Activated CD8-positive, alpha-beta memory T cell treated with anti-CD3 and anti-CD28 coated beads for 36 hours (primary cell): Measurements from ENCODE around the gene USP2. TPM values are rescaled to one million over a fixed set of nuclear protein-coding genes. Genes with fewer than 3 reads are reported as not detected.

ENCODE experiments used
- CTCF ChIA-PET: fragments of 350-600 bp; sonication (Branson Sonifier 250); formaldehyde crosslinking; loops from one replicate; lab custom pipeline; 2021; ENCODE audit warnings: antibody characterized with exemption; lab: Charles Lee
- POLR2A ChIA-PET: fragments of 350-600 bp; sonication (Branson Sonifier 250); formaldehyde crosslinking; loops from one replicate; lab custom pipeline; 2021; ENCODE audit warnings: antibody characterized with exemption; lab: Charles Lee
- total RNA-seq, 2 experiments: library from RNA; stranded (reverse); gene quantifications; one replicate each; pipeline ENCODE4 v1.2.3, GENCODE V29; 2021

The USP2 gene
- total RNA-seq, 2 experiments from 2014 or later: 0.44 to 1.1 TPM

GRCh38 chr11:119356349-119357031 is 25.0 kb downstream of the USP2 start:
- ChIA-PET POLR2A (no interaction called here), CTCF (interaction anchor here (0.7 to 4.7 kb wide), 28 partner anchors 8 to 373 kb away, joined by 3 to 58 read pairs (median 4); partner anchors contain the start of genes C1QTNF5, CBL, RNF26 and USP2)

GRCh38 chr11:119355091-119355843 is 26.2 kb downstream of the USP2 start:
- POLR2A ChIA-PET: no interaction called here
- CTCF ChIA-PET: interaction anchor here (0.6 to 4.7 kb wide), 19 partner anchors 9 to 374 kb away, joined by 3 to 58 read pairs (median 9); partner anchors contain the start of genes C1QTNF5, RNF26 and USP2

DNA sequence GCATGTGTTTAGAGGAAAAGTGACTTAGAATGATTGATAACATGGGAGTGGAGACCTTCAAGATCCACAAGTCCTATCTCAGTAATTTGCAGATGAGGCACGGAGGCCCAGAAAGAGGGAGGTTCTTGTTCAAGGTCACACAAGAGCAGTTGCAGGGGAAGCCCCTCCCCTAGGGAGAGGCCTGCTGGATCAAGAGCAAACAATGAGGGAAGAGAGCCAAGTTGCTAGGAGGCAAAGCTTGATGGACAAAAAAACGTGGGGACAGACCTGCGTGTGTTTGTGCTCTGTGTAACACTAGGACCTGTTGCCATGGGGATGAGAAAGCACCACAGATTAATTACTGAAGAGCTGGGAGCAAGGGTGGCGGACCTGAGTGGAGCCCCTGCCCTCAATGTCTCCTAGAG is 28.6 kb downstream of the USP2 start:
- POLR2A ChIA-PET: no interaction called here
- CTCF ChIA-PET: interaction anchor here (0.7 to 2.1 kb wide), 2 partner anchors 9 to 122 kb away, joined by 3 to 11 read pairs; no protein-coding TSS in a partner anchor

DNA sequence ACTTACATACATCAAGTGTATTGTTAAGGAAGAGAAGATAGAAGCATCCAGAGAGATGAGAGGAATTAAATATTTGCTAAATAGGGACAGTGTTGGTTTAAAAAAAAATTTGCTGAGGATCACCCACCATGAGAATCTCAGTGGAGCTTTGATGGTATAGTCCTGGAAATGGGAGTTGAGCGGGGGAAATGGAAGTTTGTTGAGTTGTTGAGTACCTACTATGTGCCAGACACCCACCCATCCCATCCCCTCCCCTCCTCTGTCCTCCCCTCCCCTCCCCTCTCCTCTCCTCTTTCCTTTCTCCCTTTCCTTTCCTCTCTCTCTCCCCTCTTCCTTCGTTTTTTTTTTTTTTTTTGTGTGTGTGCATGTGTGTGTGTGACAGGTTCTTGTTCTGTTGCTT is 30.3 kb downstream of the USP2 start:
- POLR2A ChIA-PET: no interaction called here
- CTCF ChIA-PET: interaction anchor here (1.0 to 1.4 kb wide), 2 partner anchors 11 to 28 kb away, joined by 3 to 4 read pairs; no protein-coding TSS in a partner anchor

GRCh38 chr11:119350302-119350701 is 31.2 kb downstream of the USP2 start:
- ChIA-PET POLR2A (no interaction called here), CTCF (interaction anchor here (1.0 to 1.4 kb wide), 2 partner anchors 10 to 27 kb away, joined by 3 to 4 read pairs; no protein-coding TSS in a partner anchor)

- ChIA-PET CTCF (interaction anchor here (1.0 to 1.7 kb wide), 2 partner anchors 8 to 10 kb away, joined by 3 to 6 read pairs; no protein-coding TSS in a partner anchor), POLR2A (no interaction called here)
Measured at GRCh38 chr11:119347940-119348605, 33.4 kb downstream of the USP2 start.

DNA sequence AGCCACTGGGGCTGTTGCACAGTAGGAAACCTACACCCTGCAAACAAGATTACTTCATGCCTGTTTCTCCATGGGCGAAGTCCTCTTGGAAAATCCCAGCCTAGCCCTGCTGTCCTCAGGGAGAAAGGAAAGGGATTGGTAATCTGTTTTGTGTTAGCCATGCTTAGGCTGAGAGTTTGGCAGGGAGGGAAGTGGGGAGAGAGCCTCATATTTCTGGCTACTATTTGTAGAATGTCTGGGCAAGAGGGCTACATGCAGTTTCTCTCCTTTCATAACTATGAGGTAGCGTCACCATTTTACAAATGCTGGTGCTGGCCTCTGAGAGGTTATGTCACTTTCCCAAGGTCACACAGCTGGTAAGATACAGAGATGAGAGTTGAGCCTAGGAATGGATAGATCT is 34.2 kb downstream of the USP2 start:
- ChIA-PET CTCF (interaction anchor here (1.0 kb wide), 1 partner anchor 9 kb away, joined by 3 read pairs; no protein-coding TSS in a partner anchor), POLR2A (no interaction called here)

DNA sequence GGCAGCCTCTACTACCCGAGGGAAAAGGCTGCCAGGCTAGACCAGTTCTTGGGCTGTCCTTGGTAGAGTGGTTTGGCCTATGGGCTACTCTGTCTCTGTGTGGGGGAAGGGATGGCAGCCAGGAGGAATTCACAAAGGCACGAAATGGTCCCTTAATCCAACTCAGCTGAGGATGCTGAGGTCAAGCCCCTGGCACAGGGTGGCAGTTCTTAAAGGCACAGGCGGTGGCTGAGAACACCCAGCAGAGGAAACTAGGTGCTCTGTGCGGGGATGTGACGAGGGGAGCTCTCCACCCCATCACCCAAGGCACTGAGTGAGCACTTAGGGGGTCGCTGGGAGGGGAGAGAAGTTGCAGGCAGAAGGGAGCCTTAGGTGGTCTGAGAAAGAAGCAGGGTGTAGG is 34.9 kb downstream of the USP2 start, which contains the start of gene MFRP:
Gene MFRP, minus strand, starts transcription at position 101 of the 400 bp plus-strand sequence. CDS start 192 bp downstream, outside the sequence.
- ChIA-PET POLR2A (no interaction called here), CTCF (no interaction called here)

DNA sequence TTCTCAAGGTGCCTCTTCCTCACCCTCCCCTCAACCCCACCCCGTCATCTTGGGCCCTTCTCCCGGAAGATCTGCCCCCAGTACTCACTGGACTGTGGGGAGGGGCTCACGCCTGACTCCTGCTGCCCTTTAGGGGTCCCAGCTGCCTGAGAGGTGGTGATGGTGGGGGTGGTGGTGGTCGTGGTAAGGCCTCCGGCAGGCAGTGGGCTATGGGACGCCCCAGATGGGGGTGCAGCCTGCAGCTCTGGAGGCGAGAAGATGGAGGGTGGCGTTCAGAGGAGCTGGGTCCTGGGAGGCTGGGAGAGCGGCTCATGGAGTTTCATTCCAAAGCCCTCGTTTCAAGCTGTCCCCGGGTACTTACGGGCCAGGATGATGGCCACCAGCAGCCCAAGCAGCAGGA is 35.8 kb downstream of the USP2 start:
- ChIA-PET CTCF (no interaction called here), POLR2A (no interaction called here)

- POLR2A ChIA-PET: no interaction called here
Measured at GRCh38 chr11:119344291-119345010, 37.0 kb downstream of the USP2 start.

GRCh38 chr11:119343726-119344125 is 37.8 kb downstream of the USP2 start:
- POLR2A ChIA-PET: no interaction called here
- CTCF ChIA-PET: interaction anchor here (1.1 to 1.5 kb wide), 2 partner anchors 30 to 37 kb away, joined by 3 to 4 read pairs; no protein-coding TSS in a partner anchor

More at GRCh38 chr11:119344291-119345010, 37.0 kb downstream of the USP2 start:
- CTCF ChIA-PET: interaction anchor here (0.8 to 1.1 kb wide), 2 partner anchors 9 to 37 kb away, joined by 3 read pairs; no protein-coding TSS in a partner anchor

DNA sequence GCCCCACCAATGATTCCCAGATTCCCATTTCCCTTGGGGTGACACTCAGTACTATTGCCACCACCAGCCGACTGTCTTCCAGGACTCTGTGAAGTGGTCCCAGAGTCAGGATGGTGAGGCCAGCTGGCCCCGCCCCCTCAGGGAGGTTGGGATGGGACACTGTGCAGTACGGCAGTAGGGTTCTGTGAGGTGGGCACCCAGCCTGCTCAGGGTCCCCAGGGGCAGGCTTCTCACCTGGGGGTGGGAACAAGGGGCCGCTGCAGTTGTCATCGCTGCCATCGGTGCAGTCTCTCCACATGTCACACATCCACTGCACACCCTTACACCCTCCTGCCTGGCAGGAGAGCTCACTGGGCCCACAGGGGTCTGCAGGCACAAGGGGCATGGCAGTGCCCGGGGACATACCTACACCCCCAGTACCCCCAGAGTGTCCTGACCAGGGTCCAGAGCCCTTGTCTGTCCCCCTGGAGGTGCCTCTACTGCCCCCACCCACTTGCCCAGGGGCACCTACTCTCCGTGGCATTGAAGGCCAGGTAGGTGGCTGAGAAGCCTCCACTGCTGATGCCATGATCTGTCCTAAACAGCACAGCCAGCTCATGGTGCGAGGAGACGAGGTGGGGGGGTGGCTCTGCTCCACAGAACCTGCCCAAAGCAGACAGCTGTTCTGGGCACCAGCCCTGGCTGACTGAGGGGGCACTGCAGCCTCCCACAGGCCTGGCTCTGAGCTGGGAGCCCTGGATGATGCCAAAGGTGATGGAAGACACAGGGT is 38.9 kb downstream of the USP2 start:
- ChIA-PET POLR2A (no interaction called here), CTCF (interaction anchor here (0.8 to 1.6 kb wide), 4 partner anchors 14 to 132 kb away, joined by 3 to 8 read pairs (median 4); partner anchors contain the start of gene USP2)

- CTCF ChIA-PET: interaction anchor here (0.8 to 1.6 kb wide), 3 partner anchors 32 to 133 kb away, joined by 3 to 8 read pairs (median 4); partner anchors contain the start of gene USP2
- POLR2A ChIA-PET: no interaction called here
Measured at GRCh38 chr11:119342023-119342300, 39.5 kb downstream of the USP2 start.

GRCh38 chr11:119341222-119342022 is 40.1 kb downstream of the USP2 start:
- POLR2A ChIA-PET: no interaction called here
- CTCF ChIA-PET: interaction anchor here (0.7 to 11.0 kb wide), 6 partner anchors 15 to 133 kb away, joined by 3 to 122 read pairs (median 6); partner anchors contain the start of gene USP2

DNA sequence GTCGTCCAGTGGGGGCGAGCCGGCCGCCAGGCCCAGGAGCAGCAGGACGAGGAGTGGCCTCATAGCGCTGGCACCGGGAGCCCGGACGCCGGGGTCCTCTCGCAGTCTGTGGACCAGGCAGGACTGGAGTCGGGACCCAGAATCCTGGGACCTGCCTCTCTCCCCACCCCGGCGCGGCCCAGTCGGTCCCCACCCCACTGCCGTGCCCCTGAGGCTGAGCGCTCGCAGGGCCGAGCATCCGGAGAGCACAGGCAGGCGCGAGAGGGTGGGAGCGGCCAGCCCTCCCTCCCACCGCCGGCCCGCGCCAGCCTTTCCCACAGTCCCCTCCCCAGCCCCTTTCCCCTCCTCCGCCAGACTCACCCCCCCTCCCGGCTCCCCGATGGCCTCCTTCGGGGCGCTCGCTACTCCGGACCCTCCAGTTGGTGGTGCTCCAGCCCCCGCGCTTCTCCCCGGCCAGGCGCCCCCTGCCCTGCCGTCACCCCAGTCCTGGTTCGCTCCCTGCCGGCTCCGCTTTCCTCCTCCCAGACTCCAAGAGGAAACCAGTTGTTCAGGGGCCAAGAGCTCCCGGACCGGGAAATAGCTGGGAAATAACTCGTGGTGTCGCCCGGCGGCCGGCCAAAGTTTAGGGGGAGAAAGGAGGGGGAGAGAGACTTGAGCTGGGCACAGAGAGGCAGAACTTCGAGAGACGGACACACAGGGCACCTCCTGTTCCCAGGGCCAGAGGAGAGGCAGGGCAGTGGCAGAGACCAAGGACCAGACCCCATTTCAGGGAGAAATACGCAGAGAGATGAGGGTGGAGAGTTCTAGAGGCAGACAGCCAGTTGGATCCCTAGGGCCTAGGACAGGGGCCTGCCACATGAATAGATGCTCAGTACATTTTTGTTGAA is 40.9 kb downstream of the USP2 start, which contains the start of gene C1QTNF5:
Gene C1QTNF5, minus strand, starts transcription at position 549 of the 887 bp plus-strand sequence. Its CDS starts 486 bp downstream, at position 63.
- POLR2A ChIA-PET: no interaction called here
- CTCF ChIA-PET: interaction anchor here (0.6 to 11.0 kb wide), 13 partner anchors 10 to 273 kb away, joined by 3 to 122 read pairs (median 3); partner anchors contain the start of genes USP2 and VPS11
